GM12872 (cell line): ENCODE results near the gene CPNE7.

ENCODE experiments used
- TF ChIP-seq, protein P1 (sequence below): IDR thresholded peaks from 3 replicates; pipeline ENCODE4 v1.5.1; 2011; ENCODE audit warnings: low read depth, mild to moderate bottlenecking, low read length, moderate library complexity; ENCODE audit not compliant: insufficient read depth

CPNE7 gene

GRCh38 chr16:89575247-89576152 is at the start of gene CPNE7:
Gene CPNE7, plus strand, starts transcription at chr16:89575758. Its CDS starts 140 bp downstream, at chr16:89575898.
- TF ChIP-seq, protein P1, sequence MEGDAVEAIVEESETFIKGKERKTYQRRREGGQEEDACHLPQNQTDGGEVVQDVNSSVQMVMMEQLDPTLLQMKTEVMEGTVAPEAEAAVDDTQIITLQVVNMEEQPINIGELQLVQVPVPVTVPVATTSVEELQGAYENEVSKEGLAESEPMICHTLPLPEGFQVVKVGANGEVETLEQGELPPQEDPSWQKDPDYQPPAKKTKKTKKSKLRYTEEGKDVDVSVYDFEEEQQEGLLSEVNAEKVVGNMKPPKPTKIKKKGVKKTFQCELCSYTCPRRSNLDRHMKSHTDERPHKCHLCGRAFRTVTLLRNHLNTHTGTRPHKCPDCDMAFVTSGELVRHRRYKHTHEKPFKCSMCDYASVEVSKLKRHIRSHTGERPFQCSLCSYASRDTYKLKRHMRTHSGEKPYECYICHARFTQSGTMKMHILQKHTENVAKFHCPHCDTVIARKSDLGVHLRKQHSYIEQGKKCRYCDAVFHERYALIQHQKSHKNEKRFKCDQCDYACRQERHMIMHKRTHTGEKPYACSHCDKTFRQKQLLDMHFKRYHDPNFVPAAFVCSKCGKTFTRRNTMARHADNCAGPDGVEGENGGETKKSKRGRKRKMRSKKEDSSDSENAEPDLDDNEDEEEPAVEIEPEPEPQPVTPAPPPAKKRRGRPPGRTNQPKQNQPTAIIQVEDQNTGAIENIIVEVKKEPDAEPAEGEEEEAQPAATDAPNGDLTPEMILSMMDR = no peak

GRCh38 chr16:89529097-89529496 is 46.5 kb upstream of the CPNE7 start:
- TF ChIP-seq, protein P1 = no peak

- TF ChIP-seq, protein P1 = no peak
These were observed 44.9 kb upstream of the CPNE7 start for GRCh38 chr16:89530401-89531381.

- TF ChIP-seq, protein P1 = no peak
These were observed 43.6 kb upstream of the CPNE7 start for GRCh38 chr16:89531821-89532526.

DNA sequence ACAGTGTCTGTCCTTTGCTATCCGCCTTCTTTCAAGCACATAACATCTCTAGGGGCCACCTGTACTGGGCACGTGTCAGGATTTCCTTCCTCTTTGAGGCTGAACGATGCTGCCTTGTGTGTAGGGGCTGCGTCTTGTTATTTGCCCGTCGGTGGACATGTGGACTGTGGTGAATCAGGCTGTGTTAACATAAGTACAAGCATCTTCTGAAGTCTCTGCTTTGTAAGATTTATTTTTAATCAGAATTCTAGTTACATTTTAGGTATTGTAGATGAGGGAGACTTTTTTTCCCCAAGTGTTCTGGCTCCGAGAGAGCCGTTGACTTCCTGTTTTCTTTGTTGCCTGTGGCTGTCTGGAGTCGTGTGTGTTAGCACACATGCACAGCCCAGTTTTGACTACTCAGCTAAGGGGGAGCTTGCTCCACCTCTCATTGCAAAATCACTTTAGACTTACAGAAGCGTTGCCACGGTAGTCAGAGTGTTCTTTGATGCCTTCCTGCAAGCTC is 41.3 kb upstream of the CPNE7 start:
- TF ChIP-seq, protein P1 = no peak

DNA sequence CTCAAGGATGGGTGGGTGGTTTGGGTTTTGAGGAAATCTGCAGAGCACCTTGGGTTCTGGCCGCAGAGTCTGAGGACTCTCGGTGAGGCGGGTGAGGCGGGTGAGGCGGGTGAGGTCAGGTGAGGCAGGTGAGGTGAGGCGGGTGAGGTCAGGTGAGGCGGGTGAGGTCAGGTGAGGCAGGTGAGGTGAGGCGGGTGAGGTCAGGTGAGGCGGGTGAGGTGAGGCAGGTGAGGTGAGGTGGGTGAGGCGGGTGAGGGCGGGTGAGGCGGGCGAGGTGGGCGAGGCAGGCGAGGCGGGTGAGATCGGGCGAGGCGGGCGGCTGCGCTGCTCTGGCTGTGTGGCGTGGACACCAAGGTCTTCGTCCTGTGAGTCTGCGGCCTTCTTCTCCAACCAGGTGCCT is 39.2 kb upstream of the CPNE7 start:
- TF ChIP-seq, protein P1 = no peak
